H9 (cell line): Measurements from ENCODE around the gene EMC9. TPM values are rescaled to one million over a fixed set of nuclear protein-coding genes. Genes with fewer than 3 reads are reported as not detected.

Source experiments
- DNase-seq: peaks from one replicate; pipeline ENCODE4 v3.0.0-alpha.2; 2017
- H2AFZ ChIP-seq: one replicate; pipeline ENCODE4 v1.6.1; 2013; ENCODE audit warnings: mild to moderate bottlenecking, low read length, control low read depth, moderate library complexity
- H2AK5ac ChIP-seq: 2 replicates; pipeline ENCODE4 v1.6.1; 2013; ENCODE audit warnings: low read length, control low read depth, mixed read lengths; ENCODE audit not compliant: insufficient read length
- H2BK120ac ChIP-seq: one replicate; pipeline ENCODE4 v1.6.1; 2013; ENCODE audit warnings: low read depth, mild to moderate bottlenecking, low read length, control low read depth, inconsistent platforms; ENCODE audit not compliant: poor library complexity, severe bottlenecking
- H2BK12ac ChIP-seq: 2 replicates; pipeline ENCODE4 v1.6.1; 2013; ENCODE audit warnings: low read length, control low read depth, mixed read lengths, low read depth; ENCODE audit not compliant: insufficient read length
- H2BK15ac ChIP-seq: 2 replicates; pipeline ENCODE4 v1.6.1; 2013; ENCODE audit warnings: low read depth, low read length, control low read depth
- H2BK20ac ChIP-seq: one replicate; pipeline ENCODE4 v1.6.1; 2013; ENCODE audit warnings: low read depth, mild to moderate bottlenecking, low read length, control low read depth, inconsistent platforms; ENCODE audit not compliant: poor library complexity, severe bottlenecking
- H2BK5ac ChIP-seq: 2 replicates; pipeline ENCODE4 v1.6.1; 2013; ENCODE audit warnings: low read length, control low read depth, mixed read lengths; ENCODE audit not compliant: insufficient read length
- H3K14ac ChIP-seq: 2 replicates; pipeline ENCODE4 v1.6.1; 2013; ENCODE audit warnings: low read length, control low read depth; ENCODE audit not compliant: insufficient read depth
- H3K18ac ChIP-seq: 2 replicates; pipeline ENCODE4 v1.6.1; 2013; ENCODE audit warnings: low read depth, mild to moderate bottlenecking, mixed read lengths, low read length, control low read depth; ENCODE audit not compliant: insufficient read length
- H3K23ac ChIP-seq: 2 replicates; pipeline ENCODE4 v1.6.1; 2013; ENCODE audit warnings: low read length, control low read depth, mixed read lengths, low read depth; ENCODE audit not compliant: insufficient read length
- H3K23me2 ChIP-seq: 2 replicates; pipeline ENCODE4 v1.6.1; 2013; ENCODE audit warnings: low read depth, mild to moderate bottlenecking, mixed read lengths, low read length, control low read depth; ENCODE audit not compliant: insufficient read length, poor library complexity, severe bottlenecking
- H3K27ac ChIP-seq: 2 replicates; pipeline ENCODE4 v1.5.1; 2013; ENCODE audit warnings: low read length, control low read depth, mixed read lengths, low read depth; ENCODE audit not compliant: insufficient read length
- H3K27me3 ChIP-seq: 2 replicates; pipeline ENCODE4 v1.6.1; 2013; ENCODE audit warnings: low read length, control low read depth, inconsistent platforms; ENCODE audit not compliant: insufficient read depth
- H3K4ac ChIP-seq: 2 replicates; pipeline ENCODE4 v1.6.1; 2013; ENCODE audit warnings: low read depth, mild to moderate bottlenecking, control low read depth, inconsistent platforms, low read length, moderate library complexity
- H3K4me1 ChIP-seq: 2 replicates; pipeline ENCODE4 v1.6.1; 2013; ENCODE audit warnings: low read length, control low read depth, inconsistent platforms; ENCODE audit not compliant: insufficient read depth
- H3K4me2 ChIP-seq: 2 replicates; pipeline ENCODE4 v1.6.1; 2013; ENCODE audit warnings: low read length, control low read depth, mixed read lengths; ENCODE audit not compliant: insufficient read length, insufficient read depth
- H3K56ac ChIP-seq: 2 replicates; pipeline ENCODE4 v1.6.1; 2013; ENCODE audit warnings: low read depth, mild to moderate bottlenecking, mixed read lengths, low read length, control low read depth; ENCODE audit not compliant: insufficient read length
- H3K79me1 ChIP-seq: 2 replicates; pipeline ENCODE4 v1.6.1; 2013; ENCODE audit warnings: low read depth, mild to moderate bottlenecking, moderate library complexity, low read length, control low read depth, inconsistent platforms; ENCODE audit not compliant: insufficient read depth, poor library complexity, severe bottlenecking
- H3K79me2 ChIP-seq: 2 replicates; pipeline ENCODE4 v1.6.1; 2013; ENCODE audit warnings: low read length, control low read depth, inconsistent platforms; ENCODE audit not compliant: insufficient read depth
- H3K9ac ChIP-seq: 2 replicates; pipeline ENCODE4 v1.6.1; 2013; ENCODE audit warnings: low read length, control low read depth, mixed read lengths; ENCODE audit not compliant: insufficient read length; ENCODE audit errors: extremely low read depth
- H3K9me3 ChIP-seq: one replicate; pipeline ENCODE4 v1.6.1; 2013; ENCODE audit warnings: low read depth, low read length, inconsistent platforms; ENCODE audit not compliant: control insufficient read depth
- H3T11ph ChIP-seq: one replicate; pipeline ENCODE4 v1.6.1; 2013; ENCODE audit warnings: mild to moderate bottlenecking, low read length, control low read depth, inconsistent platforms
- H4K20me1 ChIP-seq: one replicate; pipeline ENCODE4 v1.6.1; 2013; ENCODE audit not compliant: control insufficient read depth, insufficient read length, insufficient read depth
- H4K5ac ChIP-seq: 2 replicates; pipeline ENCODE4 v1.6.1; 2013; ENCODE audit warnings: low read depth, mild to moderate bottlenecking, mixed read lengths, low read length, control low read depth; ENCODE audit not compliant: insufficient read length
- H4K8ac ChIP-seq: replicated peaks from 2 replicates; pipeline ENCODE4 v1.6.1; 2013; ENCODE audit warnings: low read length, control low read depth, mixed read lengths, low read depth; ENCODE audit not compliant: insufficient read length
- H4K91ac ChIP-seq: 2 replicates; pipeline ENCODE4 v1.6.1; 2013; ENCODE audit warnings: low read depth, mild to moderate bottlenecking, moderate library complexity, mixed read lengths, low read length, control low read depth; ENCODE audit not compliant: insufficient read length
- H3K27ac Mint-ChIP-seq, 3 experiments: 2 replicates in 2 of 3; 3 replicates in 1 of 3; pipeline ENCODE4 v1.8.0; 2020 to 2021; ENCODE audit warnings: mixed read lengths in 3 of 3, mild to moderate bottlenecking in 1 of 3, moderate library complexity in 1 of 3
- H3K27me3 Mint-ChIP-seq: 2 replicates; pipeline ENCODE4 v1.8.0; 2021; ENCODE audit warnings: low read depth, mild to moderate bottlenecking, moderate library complexity, mixed read lengths
- H3K36me3 Mint-ChIP-seq, 3 experiments: 2 replicates in 2 of 3; 3 replicates in 1 of 3; pipeline ENCODE4 v1.8.0; 2020 to 2021; ENCODE audit warnings: low read depth in 3 of 3, mixed read lengths in 3 of 3; ENCODE audit not compliant: insufficient read depth in 1 of 3
- H3K4me1 Mint-ChIP-seq, 2 experiments: 2 replicates each; pipeline ENCODE4 v1.8.0; 2020; ENCODE audit warnings: mixed read lengths in 2 of 2
- H3K4me3 Mint-ChIP-seq, 2 experiments: 2 replicates in 1 of 2; 3 replicates in 1 of 2; pipeline ENCODE4 v1.8.0; 2020 to 2021; ENCODE audit warnings: mild to moderate bottlenecking in 2 of 2, mixed read lengths in 2 of 2, moderate library complexity in 1 of 2
- H3K9me3 Mint-ChIP-seq, 2 experiments: 2 replicates in 1 of 2; 3 replicates in 1 of 2; pipeline ENCODE4 v1.8.0; 2020; ENCODE audit warnings: mild to moderate bottlenecking in 2 of 2, mixed read lengths in 2 of 2, moderate library complexity in 1 of 2
- CTCF ChIP-seq: fragments of 200-600 bp; sonication (generic); conservative IDR thresholded peaks from 3 replicates; pipeline ENCODE4 v1.8.0; 2021; ENCODE audit warnings: antibody characterized with exemption, mild to moderate bottlenecking
- WGBS: extraction: QIAGEN DNeasy Blood & Tissue Kit; methylation state at CpG from one replicate; pipeline ENCODE4 v1.1.7; 2013; ENCODE audit warnings: missing lambda C conversion rate, low lambda C conversion rate, mixed read lengths; ENCODE audit not compliant: insufficient read length; ENCODE audit errors: extremely low coverage; 5-methylcytosine and 5-hydroxymethylcytosine counted together
- total RNA-seq: library from RNA; stranded (reverse); gene quantifications from 2 replicates; pipeline ENCODE4 v1.2.1, GENCODE V29; 2021

Gene EMC9
- total RNA-seq, 1 experiment from 2014 or later = 52.9 TPM

GRCh38 chr14:24164518-24164991 is 23.2 kb upstream of the EMC9 start:
- no peak overlapping the region for H3T11ph ChIP-seq
- H3K4me1 ChIP-seq = no peaks in the 10 kb centered on the region
- H3K79me2 ChIP-seq = no peaks in the 10 kb centered on the region
- peaks cover 11 to 13% of the 10 kb centered on the region in 2 experiments for H3K4me1 Mint-ChIP-seq
- no peak overlapping the region for H3K18ac ChIP-seq
- H4K8ac ChIP-seq = no peak overlapping the region
- H3K27ac Mint-ChIP-seq = 0 out of 7 replicates have a peak overlapping the region, but pooled peaks of 1 of the 3 experiments have one; percentile 28
- no peak for DNase-seq
- H4K5ac ChIP-seq = no peak overlapping the region
- peaks cover 8 to 51% (median 35%) of the 10 kb centered on the region in 3 experiments for H3K36me3 Mint-ChIP-seq
- no peak overlapping the region for H2AFZ ChIP-seq
- no CpG with 5 or more reads among the region's 14 CpGs for WGBS
- no peaks in the 10 kb centered on the region for H3K27me3 ChIP-seq
- H3K27ac ChIP-seq = no peak overlapping the region
- H3K9me3 Mint-ChIP-seq = no peaks in the 10 kb centered on the region
- H2AK5ac ChIP-seq = no peak overlapping the region
- H3K23ac ChIP-seq = no peak overlapping the region
- H3K4me2 ChIP-seq = no peak overlapping the region
- H3K27me3 Mint-ChIP-seq = no peaks in the 10 kb centered on the region; the same call in 1 of the 2 replicates
- H3K4me3 Mint-ChIP-seq = no peak overlapping the region
- H3K14ac ChIP-seq = no peak overlapping the region
- no peaks in the 10 kb centered on the region for H3K23me2 ChIP-seq
- no peak overlapping the region for H2BK12ac ChIP-seq
- H3K4ac ChIP-seq = no peak overlapping the region
- H3K56ac ChIP-seq = no peak overlapping the region
- no peak overlapping the region for H2BK5ac ChIP-seq
- H3K9me3 ChIP-seq = no peaks in the 10 kb centered on the region
- H3K79me1 ChIP-seq = no peaks in the 10 kb centered on the region
- H2BK20ac ChIP-seq = no peak overlapping the region
- no peak overlapping the region for H3K9ac ChIP-seq
- no peak for TF ChIP-seq CTCF
- no peak overlapping the region for H2BK15ac ChIP-seq
- no peaks in the 10 kb centered on the region for H4K20me1 ChIP-seq
- no peak overlapping the region for H2BK120ac ChIP-seq
- no peak overlapping the region for H4K91ac ChIP-seq
